HK-2 (cell line): ENCODE measurements around the gene MMP15.

Experiments used
- DNase-seq: peaks from one replicate; pipeline ENCODE4 v3.0.0-alpha.2; 2018; ENCODE audit not compliant: unreplicated experiment

The MMP15 gene

GRCh38 chr16:58035356-58036170 lies 10.0 kb downstream of the MMP15 start:
- DNase-seq, result no peak

- no peak for DNase-seq
Observed at GRCh38 chr16:58036943-58037342, 11.4 kb downstream of the MMP15 start.

GRCh38 chr16:58037365-58038057 lies 12.0 kb downstream of the MMP15 start:
- no peak for DNase-seq

GRCh38 chr16:58038219-58038641 lies 12.7 kb downstream of the MMP15 start:
- DNase-seq, result no peak

- DNase-seq, result no peak
Observed at GRCh38 chr16:58039829-58040495, 14.4 kb downstream of the MMP15 start.

- no peak for DNase-seq
Observed at GRCh38 chr16:58040496-58040846, 14.9 kb downstream of the MMP15 start.

GRCh38 chr16:58040945-58041627 lies 15.5 kb downstream of the MMP15 start:
- DNase-seq, result no peak

- DNase-seq, result no peak
Observed at GRCh38 chr16:58041628-58041955, 16.0 kb downstream of the MMP15 start.

- DNase-seq, result no peak
Observed at GRCh38 chr16:58042001-58042885, 16.7 kb downstream of the MMP15 start.

GRCh38 chr16:58042886-58043515 lies 17.4 kb downstream of the MMP15 start:
- no peak for DNase-seq

- DNase-seq, result no peak
Observed at GRCh38 chr16:58043571-58044155, 18.1 kb downstream of the MMP15 start.

- DNase-seq, result no peak
Observed at GRCh38 chr16:58044266-58045019, 18.9 kb downstream of the MMP15 start.

- DNase-seq, result no peak
Observed at GRCh38 chr16:58045096-58045495, 19.5 kb downstream of the MMP15 start.

GRCh38 chr16:58046054-58046881 lies 20.7 kb downstream of the MMP15 start:
- no peak for DNase-seq

- DNase-seq, result no peak
Observed at GRCh38 chr16:58046936-58047335, 21.4 kb downstream of the MMP15 start.

- DNase-seq, result no peak
Observed at GRCh38 chr16:58047557-58048348, 22.2 kb downstream of the MMP15 start.

- no peak for DNase-seq
Observed at GRCh38 chr16:58048494-58049231, 23.1 kb downstream of the MMP15 start.
